Right lobe of liver (tissue), 6 donors: ENCODE measurements around the gene KIF13A. TPM values are rescaled to one million over a fixed set of nuclear protein-coding genes. Genes with fewer than 3 reads are reported as not detected.

Source experiments
- ATAC-seq, 4 donors: fragments of 200-7000 bp; cut with Tn5 transposase; one replicate each; pipeline ENCODE4 v1.9.1; 2020; ENCODE audit warnings: mild to moderate bottlenecking in 4 of 4, moderate library complexity in 4 of 4
- DNase-seq, 3 donors: peaks; one replicate each; pipeline ENCODE4 v3.0.0-alpha.2; 2020
- H3K27ac ChIP-seq, 3 donors: fragments of 200-600 bp; one replicate each; pipeline ENCODE4 v1.8.0; 2022
- H3K27me3 ChIP-seq, 2 donors: fragments of 200-600 bp; one replicate each; pipeline ENCODE4 v1.8.0; 2022
- H3K36me3 ChIP-seq, 4 donors: fragments of 200-600 bp; sonication (generic) in 1 of 4; one replicate each; pipeline versions ENCODE4 v1.5.1 to v1.8.0; 2017 to 2022; ENCODE audit warnings: control low read depth in 1 of 4
- H3K4me1 ChIP-seq, 4 donors: fragments of 200-600 bp; sonication (generic) in 1 of 4; one replicate each; pipeline versions ENCODE4 v1.5.1 to v1.8.0; 2017 to 2022; ENCODE audit warnings: control low read depth in 1 of 4
- H3K4me3 ChIP-seq, 3 donors: fragments of 200-600 bp; one replicate each; pipeline ENCODE4 v1.8.0; 2022
- H3K9me3 ChIP-seq, 4 donors: fragments of 200-600 bp; sonication (generic) in 1 of 4; one replicate each; pipeline versions ENCODE4 v1.5.1 to v1.8.0; 2017 to 2022; ENCODE audit warnings: control low read depth in 1 of 4
- POLR2A ChIP-seq: fragments of 450-650 bp; IDR thresholded peaks from one replicate; pipeline ENCODE4 v1.6.1; 2017; ENCODE audit warnings: antibody characterized with exemption, mild to moderate bottlenecking
- WGBS: methylation state at CpG from one replicate; pipeline ENCODE4 v1.1.6; 2018; ENCODE audit warnings: low coverage, low lambda C conversion rate; ENCODE audit not compliant: insufficient coverage; ENCODE audit errors: missing lambda C conversion rate; 5-methylcytosine and 5-hydroxymethylcytosine counted together
- intact Hi-C, 2 donors: fragments of 100-400 bp; cut with DNase I; formaldehyde crosslinking; loops; one replicate each; pipeline versions ENCODE4 v1.11.2 to v1.14.1; 2022
- total RNA-seq, 6 experiments: library from RNA; depleted of rRNA in 2 of 6; stranded (reverse); fragments of >200 nt in 2 of 6; fragmentation: NEBNext Ultra II Directional in 3 of 6; extraction: Animal tissue kit (Norgen Biotek cat#: 25700) in 3 of 6; gene quantifications; one replicate each; pipeline versions ENCODE4 v1.1.0 to v1.2.4, GENCODE V29; 2016 to 2023
- TF ChIP-seq, protein P1 (sequence below), 4 donors: fragments of 200-600 bp in 3 of 4; fragments of 450-650 bp in 1 of 4; IDR thresholded peaks; one replicate each; pipeline versions ENCODE4 v1.5.1 to v1.8.0; 2016 to 2022; ENCODE audit warnings: antibody characterized with exemption in 4 of 4, mild to moderate bottlenecking in 2 of 4
- donor health status: DM: no; HTN: yes; CAD: no.
- donor health status: DM: no; HTN: no; CAD: no.
- donor health status: DM: no; HTN: no; CAD: no.
- donor health status: DM: no; HTN: yes; CAD: no.
- donor health status: DM: no; HTN: yes; CAD: no.

Gene KIF13A
- total RNA-seq, 6 experiments from 2014 or later, result 17.7 to 19.4 (median 18.4) TPM

- Histone ChIP-seq H3K27me3 (no peaks in the 10 kb centered on the region), H3K36me3 (peaks cover 0 to 16% (median 0%) of the 10 kb centered on the region in 4 donors), H3K27ac (no peak overlapping the region), H3K4me1 (no peaks in the 10 kb centered on the region), H3K4me3 (no peak overlapping the region), H3K9me3 (no peaks in the 10 kb centered on the region)
- 82% methylated on average over 2 of the region's 2 CpGs for WGBS
- intact Hi-C loops, result no loop called here
- ATAC-seq (no peak), DNase-seq (no peak)
- TF ChIP-seq, protein P1, sequence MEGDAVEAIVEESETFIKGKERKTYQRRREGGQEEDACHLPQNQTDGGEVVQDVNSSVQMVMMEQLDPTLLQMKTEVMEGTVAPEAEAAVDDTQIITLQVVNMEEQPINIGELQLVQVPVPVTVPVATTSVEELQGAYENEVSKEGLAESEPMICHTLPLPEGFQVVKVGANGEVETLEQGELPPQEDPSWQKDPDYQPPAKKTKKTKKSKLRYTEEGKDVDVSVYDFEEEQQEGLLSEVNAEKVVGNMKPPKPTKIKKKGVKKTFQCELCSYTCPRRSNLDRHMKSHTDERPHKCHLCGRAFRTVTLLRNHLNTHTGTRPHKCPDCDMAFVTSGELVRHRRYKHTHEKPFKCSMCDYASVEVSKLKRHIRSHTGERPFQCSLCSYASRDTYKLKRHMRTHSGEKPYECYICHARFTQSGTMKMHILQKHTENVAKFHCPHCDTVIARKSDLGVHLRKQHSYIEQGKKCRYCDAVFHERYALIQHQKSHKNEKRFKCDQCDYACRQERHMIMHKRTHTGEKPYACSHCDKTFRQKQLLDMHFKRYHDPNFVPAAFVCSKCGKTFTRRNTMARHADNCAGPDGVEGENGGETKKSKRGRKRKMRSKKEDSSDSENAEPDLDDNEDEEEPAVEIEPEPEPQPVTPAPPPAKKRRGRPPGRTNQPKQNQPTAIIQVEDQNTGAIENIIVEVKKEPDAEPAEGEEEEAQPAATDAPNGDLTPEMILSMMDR (IDR thresholded peaks at IDR 0.05), result no peak
- TF ChIP-seq POLR2A, result no peak
Measured at GRCh38 chr6:17855381-17855780, 132.1 kb downstream of the KIF13A start.

DNA sequence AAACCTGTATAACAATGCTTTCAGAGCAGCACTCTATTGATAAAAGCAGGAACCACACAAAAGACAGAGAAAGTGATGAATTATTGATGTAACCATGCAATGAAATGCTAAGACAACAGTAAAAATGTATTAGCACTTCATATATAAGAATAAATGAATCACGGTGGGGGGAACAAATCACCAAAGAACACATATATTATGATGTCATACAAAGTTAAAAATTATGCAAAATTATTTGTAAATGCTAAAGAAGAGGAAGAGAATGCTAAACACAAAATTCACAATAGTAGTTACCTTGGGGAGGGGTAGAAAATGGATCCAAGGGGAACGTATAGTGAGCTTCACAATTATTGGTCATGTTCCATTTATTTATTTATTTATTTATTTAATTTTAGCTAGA, 133.9 kb downstream of the KIF13A start:
- 89% methylated on average over 2 of the region's 2 CpGs for WGBS
- no peaks in the 10 kb centered on the region for H3K9me3 ChIP-seq
- no peak for TF ChIP-seq POLR2A
- no peak overlapping the region for H3K27ac ChIP-seq
- no peak overlapping the region for H3K4me3 ChIP-seq
- intact Hi-C loops, result no loop called here
- ATAC-seq (no peak), DNase-seq (no peak)
- peaks cover 0 to 34% (median 7%) of the 10 kb centered on the region in 4 donors for H3K36me3 ChIP-seq
- no peaks in the 10 kb centered on the region for H3K27me3 ChIP-seq
- H3K4me1 ChIP-seq, result no peaks in the 10 kb centered on the region

GRCh38 chr6:17851720-17852161, 135.7 kb downstream of the KIF13A start:
- TF ChIP-seq, protein P1 (IDR thresholded peaks at IDR 0.05), result no peak
- no peak for TF ChIP-seq POLR2A
- Histone ChIP-seq H3K4me3 (no peak overlapping the region), H3K9me3 (no peaks in the 10 kb centered on the region), H3K4me1 (no peaks in the 10 kb centered on the region), H3K27me3 (no peaks in the 10 kb centered on the region), H3K27ac (no peak overlapping the region), H3K36me3 (peaks cover 0 to 35% (median 7%) of the 10 kb centered on the region in 4 donors)
- DNase-seq, result no peak
- WGBS, result 43% methylated on average over 4 of the region's 4 CpGs
- ATAC-seq, result no peak
- intact Hi-C loops, result no loop called here

DNA sequence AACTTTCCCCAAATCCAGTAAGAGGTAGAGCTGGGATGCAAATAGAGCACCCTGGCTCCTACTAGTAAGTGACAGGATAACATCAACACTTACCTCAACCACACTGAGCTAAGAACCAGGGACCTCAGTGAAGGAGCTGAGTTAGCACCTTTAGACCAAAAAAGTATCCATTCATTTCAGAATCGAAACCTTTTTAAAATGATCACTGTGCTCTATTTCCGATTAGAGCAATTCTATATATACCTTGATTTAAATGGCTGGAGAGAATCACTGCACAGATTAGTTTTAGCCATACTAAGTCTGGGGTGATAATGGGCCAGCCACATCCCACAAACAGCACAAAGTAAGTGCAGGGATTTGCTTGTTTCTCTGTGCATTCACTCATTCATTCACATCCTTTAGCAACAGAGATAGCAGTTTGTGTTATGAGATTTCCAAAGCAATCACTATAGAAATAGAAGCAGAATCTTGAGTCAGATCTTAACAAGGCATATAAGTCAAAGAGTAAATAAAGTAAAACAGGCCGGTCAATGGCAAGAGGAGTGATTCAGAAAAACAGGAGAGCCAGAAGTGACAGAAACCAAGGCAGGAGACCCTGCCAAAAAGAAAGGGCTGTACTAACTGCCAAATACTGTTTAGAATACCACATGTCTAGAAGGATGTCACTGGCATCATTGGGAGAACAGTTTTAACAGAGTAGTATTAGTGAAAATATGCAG, 136.3 kb downstream of the KIF13A start:
- intact Hi-C loops, result no loop called here
- DNase-seq (no peak), ATAC-seq (no peak)
- TF ChIP-seq, protein P1 (IDR thresholded peaks at IDR 0.05), result no peak
- TF ChIP-seq POLR2A, result no peak
- Histone ChIP-seq H3K27ac (no peak overlapping the region), H3K36me3 (peaks cover 0 to 35% (median 7%) of the 10 kb centered on the region in 4 donors), H3K9me3 (no peaks in the 10 kb centered on the region), H3K4me3 (no peak overlapping the region), H3K4me1 (no peaks in the 10 kb centered on the region), H3K27me3 (no peaks in the 10 kb centered on the region)
- WGBS, result 83% methylated on average over 3 of the region's 3 CpGs

- no peak overlapping the region for H3K4me3 ChIP-seq
- ATAC-seq, result no peak
- no peak for DNase-seq
- intact Hi-C loops, result no loop called here
- no peaks in the 10 kb centered on the region for H3K9me3 ChIP-seq
- H3K27me3 ChIP-seq, result no peaks in the 10 kb centered on the region
- H3K27ac ChIP-seq, result no peak overlapping the region
- WGBS, result 96% methylated on average over 4 of the region's 5 CpGs
- no peaks in the 10 kb centered on the region for H3K4me1 ChIP-seq
- peaks cover 0 to 29% (median 7%) of the 10 kb centered on the region in 4 donors for H3K36me3 ChIP-seq
- TF ChIP-seq, protein P1 (IDR thresholded peaks at IDR 0.05), result no peak
Measured at GRCh38 chr6:17850281-17850680, 137.2 kb downstream of the KIF13A start.
